CD4-positive, CD25-positive, alpha-beta regulatory T cell (primary cell): ENCODE measurements around the gene CPNE5. TPM values are rescaled to one million over a fixed set of nuclear protein-coding genes. Genes with fewer than 3 reads are reported as not detected.

ENCODE experiments used
- ATAC-seq, 2 donors: fragments of 150-1000 bp; cut with Tn5 transposase; one replicate each; pipeline ENCODE4 v1.10.0; 2021; ENCODE audit warnings: low read depth in 2 of 2, moderate number of reproducible peaks in 2 of 2, moderate library complexity in 1 of 2
- DNase-seq, 3 donors: peaks; one replicate each; pipeline versions ENCODE4 v3.0.0 to v3.0.0-alpha.2; 2012 to 2022; ENCODE audit warnings: mixed read lengths in 1 of 3
- H3K27ac ChIP-seq: one replicate; pipeline ENCODE4 v1.7.0; 2013; ENCODE audit warnings: mild to moderate bottlenecking, low read length; ENCODE audit not compliant: insufficient read depth, poor library complexity, severe bottlenecking
- H3K27me3 ChIP-seq: one replicate; pipeline ENCODE4 v1.7.0; 2013; ENCODE audit warnings: low read length; ENCODE audit not compliant: control insufficient read depth, insufficient read depth
- H3K36me3 ChIP-seq: one replicate; pipeline ENCODE4 v1.7.0; 2013; ENCODE audit warnings: mild to moderate bottlenecking, low read length, moderate library complexity; ENCODE audit not compliant: control insufficient read depth, insufficient read depth
- H3K4me1 ChIP-seq: 2 replicates; pipeline ENCODE4 v1.7.0; 2013; ENCODE audit warnings: mild to moderate bottlenecking, low read length; ENCODE audit not compliant: insufficient read depth, control insufficient read depth, poor library complexity, severe bottlenecking
- H3K4me3 ChIP-seq: one replicate; pipeline ENCODE4 v1.7.0; 2013; ENCODE audit warnings: low read depth, mild to moderate bottlenecking, low read length, moderate library complexity
- H3K9me3 ChIP-seq, 2 experiments: 1 replicate in 1 of 2; 2 replicates in 1 of 2; pipeline ENCODE4 v1.7.0; 2013; ENCODE audit warnings: low read length in 2 of 2, mild to moderate bottlenecking in 1 of 2, moderate library complexity in 1 of 2; ENCODE audit not compliant: control insufficient read depth in 2 of 2
- H3K27ac Mint-ChIP-seq, 3 donors: one replicate each; pipeline ENCODE4 v1.8.0; 2020 to 2022; ENCODE audit warnings: mild to moderate bottlenecking in 3 of 3, mixed read lengths in 3 of 3, moderate library complexity in 2 of 3
- H3K27me3 Mint-ChIP-seq: one replicate; pipeline ENCODE4 v1.8.0; 2022; ENCODE audit warnings: mild to moderate bottlenecking, mixed read lengths
- H3K36me3 Mint-ChIP-seq: one replicate; pipeline ENCODE4 v1.8.0; 2020; ENCODE audit warnings: mixed read lengths
- H3K4me1 Mint-ChIP-seq, 4 donors: one replicate each; pipeline ENCODE4 v1.8.0; 2020 to 2022; ENCODE audit warnings: mixed read lengths in 4 of 4, mild to moderate bottlenecking in 1 of 4
- H3K4me3 Mint-ChIP-seq, 4 donors: one replicate each; pipeline ENCODE4 v1.8.0; 2020 to 2022; ENCODE audit warnings: mild to moderate bottlenecking in 4 of 4, mixed read lengths in 4 of 4, moderate library complexity in 3 of 4
- H3K9me3 Mint-ChIP-seq, 7 donors: one replicate each; pipeline ENCODE4 v1.8.0; 2020 to 2022; ENCODE audit warnings: mixed read lengths in 7 of 7, mild to moderate bottlenecking in 3 of 7, moderate library complexity in 2 of 7
- polyA plus RNA-seq, 4 donors: library from polyadenylated mRNA; unstranded; fragments of 300-500 nt; fragmentation: Illumina TruSeq; gene quantifications; one replicate each; pipeline ENCODE4 v1.2.3, GENCODE V29; 2021
- total RNA-seq: library from RNA; stranded (reverse); gene quantifications from one replicate; pipeline ENCODE4 v1.2.3, GENCODE V29; 2022

The CPNE5 gene
- total and polyA plus RNA-seq, 5 donors from 2014 or later, result 0.16 to 4.3 (median 0.83) TPM

DNA sequence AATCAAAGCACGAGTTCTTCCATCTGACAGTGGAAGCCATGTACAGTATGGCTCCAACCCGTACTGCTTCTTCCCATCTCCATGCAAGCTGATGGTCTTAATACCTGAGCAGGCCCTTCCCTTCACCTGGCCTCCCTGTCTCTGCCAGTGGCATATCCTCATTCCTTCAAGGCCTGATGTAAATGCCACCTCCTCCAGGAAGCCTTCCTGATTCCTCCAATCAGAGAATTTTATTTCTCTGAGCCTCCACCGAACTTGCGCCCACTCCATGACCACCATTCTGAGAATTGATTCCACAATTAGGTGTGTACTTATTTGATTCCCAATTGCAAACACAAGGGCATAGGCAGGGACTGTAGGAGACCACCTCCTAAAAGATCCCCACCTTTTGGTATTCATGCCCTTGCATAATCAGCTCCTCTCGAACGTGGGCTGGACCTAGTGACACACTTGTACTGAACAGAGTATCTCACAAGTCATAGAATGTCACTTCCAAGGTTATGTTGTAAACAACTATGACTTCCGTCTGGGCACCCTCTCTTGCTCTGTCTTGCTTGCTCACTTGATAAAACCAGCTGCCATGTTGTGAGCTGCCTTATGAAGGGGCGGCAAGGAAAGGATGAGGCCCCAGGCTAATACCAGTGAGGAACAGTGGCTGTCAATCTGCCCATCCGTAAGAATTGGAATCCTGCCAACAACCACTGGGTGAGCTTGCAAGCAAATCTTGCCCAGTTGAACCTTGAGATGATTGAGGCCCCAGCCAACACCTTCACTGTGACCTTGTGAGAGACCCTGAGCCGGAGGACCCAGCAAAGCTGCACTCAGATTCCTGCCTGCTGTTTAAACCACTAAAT, 38.8 kb downstream of the CPNE5 start:
- no peaks in the 10 kb centered on the region for H3K36me3 Mint-ChIP-seq
- H3K27ac Mint-ChIP-seq, result no peak overlapping the region
- ATAC-seq, result no peak

DNA sequence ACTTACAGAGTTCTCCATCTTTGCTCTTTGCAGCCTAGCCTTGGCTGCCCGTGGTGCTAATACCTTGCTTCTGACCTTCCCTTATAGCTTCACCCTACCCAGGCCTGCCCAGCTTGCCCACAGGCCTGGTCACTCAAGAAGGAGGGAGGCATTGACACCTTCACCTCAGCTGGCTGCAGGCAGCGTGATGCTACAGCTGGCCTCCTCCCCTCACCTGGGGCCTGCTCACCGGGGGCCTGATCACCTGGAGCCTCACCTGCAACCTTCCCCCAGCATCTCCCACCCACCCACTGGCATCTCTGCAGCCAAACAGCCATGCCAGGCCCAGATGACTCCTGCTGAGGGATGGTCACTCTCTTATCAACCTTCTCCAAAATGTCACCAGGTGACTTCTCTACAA, 40.4 kb downstream of the CPNE5 start:
- H3K4me1 ChIP-seq, result no peaks in the 10 kb centered on the region
- H3K9me3 Mint-ChIP-seq, result peaks cover 0 to 2% (median 0%) of the 10 kb centered on the region in 7 donors
- H3K4me1 Mint-ChIP-seq, result no peaks in the 10 kb centered on the region
- no peak overlapping the region for H3K27ac ChIP-seq
- no peak overlapping the region for H3K27ac Mint-ChIP-seq
- DNase-seq, result no peak
- no peak overlapping the region for H3K4me3 ChIP-seq
- peaks cover 20% of the 10 kb centered on the region for H3K27me3 Mint-ChIP-seq
- H3K4me3 Mint-ChIP-seq, result no peak overlapping the region
- ATAC-seq, result no peak
- H3K36me3 Mint-ChIP-seq, result no peaks in the 10 kb centered on the region
- H3K9me3 ChIP-seq, result no peaks in the 10 kb centered on the region
- H3K36me3 ChIP-seq, result no peaks in the 10 kb centered on the region
- no peaks in the 10 kb centered on the region for H3K27me3 ChIP-seq

More for the DNA sequence above, 38.8 kb downstream of the CPNE5 start:
- Histone ChIP-seq H3K9me3 (no peaks in the 10 kb centered on the region), H3K27me3 (no peaks in the 10 kb centered on the region), H3K4me1 (no peaks in the 10 kb centered on the region), H3K4me3 (no peak overlapping the region), H3K36me3 (no peaks in the 10 kb centered on the region), H3K27ac (no peak overlapping the region)
- Mint-ChIP-seq H3K27me3 (peaks cover 22% of the 10 kb centered on the region), H3K4me1 (no peaks in the 10 kb centered on the region), H3K4me3 (no peak overlapping the region), H3K9me3 (peaks cover 0 to 2% (median 0%) of the 10 kb centered on the region in 7 donors)
- no peak for DNase-seq

GRCh38 chr6:36797653-36798052, 41.6 kb downstream of the CPNE5 start:
- no peaks in the 10 kb centered on the region for H3K4me1 ChIP-seq
- H3K9me3 ChIP-seq, result no peaks in the 10 kb centered on the region
- H3K27me3 ChIP-seq, result no peaks in the 10 kb centered on the region
- no peak overlapping the region for H3K27ac ChIP-seq
- no peak for ATAC-seq
- Mint-ChIP-seq H3K4me3 (no peak overlapping the region), H3K27me3 (peaks cover 20% of the 10 kb centered on the region), H3K9me3 (peaks cover 0 to 2% (median 0%) of the 10 kb centered on the region in 7 donors), H3K27ac (no peak overlapping the region), H3K36me3 (no peaks in the 10 kb centered on the region), H3K4me1 (no peaks in the 10 kb centered on the region)
- no peak for DNase-seq
- no peaks in the 10 kb centered on the region for H3K36me3 ChIP-seq
- H3K4me3 ChIP-seq, result no peak overlapping the region

DNA sequence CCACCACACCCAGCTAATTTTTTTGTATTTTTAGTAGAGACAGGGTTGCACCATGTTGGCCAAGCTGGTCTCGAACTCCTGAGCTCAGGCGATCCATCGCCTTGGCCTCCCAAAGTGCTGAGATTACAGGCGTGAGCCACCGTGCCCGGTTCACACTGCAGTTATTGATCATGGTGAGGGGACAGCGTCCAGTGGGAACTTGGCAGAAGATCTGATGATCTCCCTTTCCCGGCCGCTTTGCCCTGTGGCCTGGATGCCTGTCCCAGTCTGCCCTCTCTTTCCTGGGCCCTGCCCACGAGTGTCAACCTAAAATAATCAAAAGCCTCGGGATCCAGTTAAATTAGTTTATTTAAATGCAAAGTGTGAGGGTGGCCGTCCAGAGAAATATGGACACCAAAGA, 42.2 kb downstream of the CPNE5 start:
- Mint-ChIP-seq H3K36me3 (no peaks in the 10 kb centered on the region), H3K27me3 (peaks cover 20% of the 10 kb centered on the region), H3K27ac (no peak overlapping the region), H3K4me3 (no peak overlapping the region), H3K9me3 (peaks cover 0 to 2% (median 0%) of the 10 kb centered on the region in 7 donors), H3K4me1 (no peaks in the 10 kb centered on the region)
- Histone ChIP-seq H3K4me3 (no peak overlapping the region), H3K36me3 (no peaks in the 10 kb centered on the region), H3K27me3 (no peaks in the 10 kb centered on the region), H3K4me1 (no peaks in the 10 kb centered on the region), H3K27ac (no peak overlapping the region), H3K9me3 (no peaks in the 10 kb centered on the region)
- DNase-seq (no peak), ATAC-seq (no peak)

GRCh38 chr6:36794713-36795065, 44.6 kb downstream of the CPNE5 start:
- H3K9me3 ChIP-seq, result no peaks in the 10 kb centered on the region
- Mint-ChIP-seq H3K4me3 (no peak overlapping the region), H3K27ac (no peak overlapping the region), H3K36me3 (no peaks in the 10 kb centered on the region), H3K4me1 (peaks cover 0 to 3% (median 0%) of the 10 kb centered on the region in 4 donors), H3K27me3 (peaks cover 26% of the 10 kb centered on the region), H3K9me3 (peaks cover 0 to 2% (median 0%) of the 10 kb centered on the region in 7 donors)
- H3K4me1 ChIP-seq, result no peaks in the 10 kb centered on the region
- H3K4me3 ChIP-seq, result no peak overlapping the region
- no peaks in the 10 kb centered on the region for H3K36me3 ChIP-seq
- H3K27ac ChIP-seq, result no peak overlapping the region
- DNase-seq (no peak), ATAC-seq (no peak)
- H3K27me3 ChIP-seq, result peaks cover 4% of the 10 kb centered on the region

- Histone ChIP-seq H3K9me3 (no peaks in the 10 kb centered on the region), H3K27ac (no peak overlapping the region), H3K4me1 (peaks cover under 1% of the 10 kb centered on the region), H3K36me3 (no peaks in the 10 kb centered on the region), H3K27me3 (peaks cover 7% of the 10 kb centered on the region), H3K4me3 (no peak overlapping the region)
- no peak overlapping the region for H3K4me3 Mint-ChIP-seq
- no peak for ATAC-seq
- peaks cover 0 to 2% (median 0%) of the 10 kb centered on the region in 7 donors for H3K9me3 Mint-ChIP-seq
- peaks cover 0 to 7% (median under 1%) of the 10 kb centered on the region in 4 donors for H3K4me1 Mint-ChIP-seq
- no peak for DNase-seq
- H3K36me3 Mint-ChIP-seq, result no peaks in the 10 kb centered on the region
- H3K27ac Mint-ChIP-seq, result no peak overlapping the region
- peaks cover 31% of the 10 kb centered on the region for H3K27me3 Mint-ChIP-seq
Observed at GRCh38 chr6:36793913-36794712, 45.1 kb downstream of the CPNE5 start.

DNA sequence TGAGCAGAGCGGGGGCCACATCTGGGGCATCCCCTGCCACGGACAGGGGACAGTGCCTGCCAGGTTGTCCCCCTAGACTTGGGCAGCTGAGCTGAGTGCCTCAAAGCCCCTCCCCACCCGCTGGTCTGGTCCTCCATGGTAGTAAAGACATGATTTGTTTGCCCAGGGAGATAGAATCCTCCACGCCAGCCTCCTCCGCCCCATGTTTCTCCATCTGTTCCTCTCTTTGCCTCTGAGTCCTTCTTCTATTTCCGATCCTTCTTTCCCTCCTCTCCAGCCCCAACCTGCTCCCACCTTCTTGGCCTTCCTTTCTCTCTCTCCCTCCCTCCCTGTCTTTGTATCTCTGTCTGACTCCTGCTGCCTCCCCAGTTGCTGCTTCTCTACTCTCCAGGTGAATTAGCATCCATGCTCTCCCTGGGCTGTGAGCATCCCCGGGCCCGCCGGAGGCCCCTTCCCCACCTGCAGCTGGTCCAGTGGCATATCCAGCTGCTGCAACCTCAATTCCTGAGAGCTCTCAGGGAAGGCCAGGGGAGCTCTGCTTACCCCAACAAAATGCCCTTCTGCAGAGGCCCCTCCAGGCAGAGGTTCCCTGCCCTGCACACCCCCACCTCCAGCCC, 45.8 kb downstream of the CPNE5 start:
- Histone ChIP-seq H3K36me3 (no peaks in the 10 kb centered on the region), H3K4me1 (peaks cover 7% of the 10 kb centered on the region), H3K27ac (no peak overlapping the region), H3K27me3 (peaks cover 8% of the 10 kb centered on the region), H3K9me3 (no peaks in the 10 kb centered on the region), H3K4me3 (no peak overlapping the region)
- no peak for ATAC-seq
- Mint-ChIP-seq H3K4me1 (peaks cover 0 to 12% (median 6%) of the 10 kb centered on the region in 4 donors), H3K27me3 (peaks cover 35% of the 10 kb centered on the region), H3K4me3 (no peak overlapping the region), H3K27ac (no peak overlapping the region), H3K9me3 (peaks cover 0 to 2% (median 0%) of the 10 kb centered on the region in 7 donors), H3K36me3 (no peaks in the 10 kb centered on the region)
- no peak for DNase-seq
